Karpas-422 (cell line): ENCODE data around the gene KIFBP. TPM values are rescaled to one million over a fixed set of nuclear protein-coding genes. Genes with fewer than 3 reads are reported as not detected.
"Not testable (repeated sequence)": the region's sequence is repeated elsewhere in the genome, so short reads cannot be mapped to it uniquely, and the experiment has no call there.

Experiments used
- DNase-seq: peaks from one replicate; pipeline ENCODE4 v3.0.0-alpha.2; 2015
- H2AFZ ChIP-seq: fragments of 200-600 bp; sonication (generic); 2 replicates; pipeline ENCODE4 v1.6.1; 2014; ENCODE audit warnings: antibody characterized with exemption, low read length, mixed read lengths
- H3K27ac ChIP-seq: fragments of 200-600 bp; sonication (generic); 2 replicates; pipeline ENCODE4 v1.5.1; 2014; ENCODE audit warnings: mild to moderate bottlenecking, low read length, moderate library complexity
- H3K27me3 ChIP-seq: fragments of 200-600 bp; sonication (generic); 2 replicates; pipeline ENCODE4 v1.6.1; 2014; ENCODE audit warnings: low read length, mixed read lengths
- H3K36me3 ChIP-seq: fragments of 200-600 bp; sonication (generic); 2 replicates; pipeline ENCODE4 v1.6.1; 2014; ENCODE audit warnings: low read length, mixed read lengths; ENCODE audit not compliant: insufficient read depth
- H3K4me1 ChIP-seq: fragments of 200-600 bp; sonication (generic); 2 replicates; pipeline ENCODE4 v1.6.1; 2014; ENCODE audit warnings: mild to moderate bottlenecking, low read length, mixed read lengths
- H3K4me2 ChIP-seq: fragments of 200-600 bp; sonication (generic); 2 replicates; pipeline ENCODE4 v1.6.1; 2014; ENCODE audit warnings: low read length, low read depth, mild to moderate bottlenecking; ENCODE audit not compliant: poor library complexity, severe bottlenecking
- H3K4me3 ChIP-seq: fragments of 200-600 bp; sonication (generic); 2 replicates; pipeline ENCODE4 v1.5.1; 2014; ENCODE audit warnings: mild to moderate bottlenecking, antibody characterized with exemption, low read length, mixed read lengths
- H3K79me2 ChIP-seq: fragments of 200-600 bp; sonication (generic); 2 replicates; pipeline ENCODE4 v1.6.1; 2014; ENCODE audit warnings: mild to moderate bottlenecking, low read length, mixed read lengths
- H3K9ac ChIP-seq: fragments of 200-600 bp; sonication (generic); 2 replicates; pipeline ENCODE4 v1.6.0; 2014; ENCODE audit warnings: low read length
- H3K9me2 ChIP-seq: fragments of 200-600 bp; sonication (generic), shearing (Covaris generic); replicated peaks from 2 replicates; pipeline ENCODE4 v1.6.0; 2014; ENCODE audit warnings: mild to moderate bottlenecking, low read length, moderate library complexity; ENCODE audit not compliant: insufficient read depth
- H3K9me3 ChIP-seq: fragments of 300-700, 200-600 bp; sonication (generic); 2 replicates; pipeline ENCODE4 v1.6.1; 2014; ENCODE audit warnings: low read length, mixed read lengths
- H4K20me1 ChIP-seq: fragments of 200-600 bp; sonication (generic); 2 replicates; pipeline ENCODE4 v1.6.1; 2014; ENCODE audit warnings: mild to moderate bottlenecking, antibody characterized with exemption, low read length, low read depth; ENCODE audit not compliant: insufficient read depth
- total RNA-seq: library from RNA; depleted of rRNA; stranded (reverse); fragments of >200 nt; shearing (Covaris generic); gene quantifications from 2 replicates; pipeline ENCODE4 v1.2.3, GENCODE V29; 2014; ENCODE audit warnings: low replicate concordance; rRNA removed

KIFBP gene, protein sequence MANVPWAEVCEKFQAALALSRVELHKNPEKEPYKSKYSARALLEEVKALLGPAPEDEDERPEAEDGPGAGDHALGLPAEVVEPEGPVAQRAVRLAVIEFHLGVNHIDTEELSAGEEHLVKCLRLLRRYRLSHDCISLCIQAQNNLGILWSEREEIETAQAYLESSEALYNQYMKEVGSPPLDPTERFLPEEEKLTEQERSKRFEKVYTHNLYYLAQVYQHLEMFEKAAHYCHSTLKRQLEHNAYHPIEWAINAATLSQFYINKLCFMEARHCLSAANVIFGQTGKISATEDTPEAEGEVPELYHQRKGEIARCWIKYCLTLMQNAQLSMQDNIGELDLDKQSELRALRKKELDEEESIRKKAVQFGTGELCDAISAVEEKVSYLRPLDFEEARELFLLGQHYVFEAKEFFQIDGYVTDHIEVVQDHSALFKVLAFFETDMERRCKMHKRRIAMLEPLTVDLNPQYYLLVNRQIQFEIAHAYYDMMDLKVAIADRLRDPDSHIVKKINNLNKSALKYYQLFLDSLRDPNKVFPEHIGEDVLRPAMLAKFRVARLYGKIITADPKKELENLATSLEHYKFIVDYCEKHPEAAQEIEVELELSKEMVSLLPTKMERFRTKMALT
- 11.6 and 17.5 TPM in 2 replicates for total RNA-seq

DNA sequence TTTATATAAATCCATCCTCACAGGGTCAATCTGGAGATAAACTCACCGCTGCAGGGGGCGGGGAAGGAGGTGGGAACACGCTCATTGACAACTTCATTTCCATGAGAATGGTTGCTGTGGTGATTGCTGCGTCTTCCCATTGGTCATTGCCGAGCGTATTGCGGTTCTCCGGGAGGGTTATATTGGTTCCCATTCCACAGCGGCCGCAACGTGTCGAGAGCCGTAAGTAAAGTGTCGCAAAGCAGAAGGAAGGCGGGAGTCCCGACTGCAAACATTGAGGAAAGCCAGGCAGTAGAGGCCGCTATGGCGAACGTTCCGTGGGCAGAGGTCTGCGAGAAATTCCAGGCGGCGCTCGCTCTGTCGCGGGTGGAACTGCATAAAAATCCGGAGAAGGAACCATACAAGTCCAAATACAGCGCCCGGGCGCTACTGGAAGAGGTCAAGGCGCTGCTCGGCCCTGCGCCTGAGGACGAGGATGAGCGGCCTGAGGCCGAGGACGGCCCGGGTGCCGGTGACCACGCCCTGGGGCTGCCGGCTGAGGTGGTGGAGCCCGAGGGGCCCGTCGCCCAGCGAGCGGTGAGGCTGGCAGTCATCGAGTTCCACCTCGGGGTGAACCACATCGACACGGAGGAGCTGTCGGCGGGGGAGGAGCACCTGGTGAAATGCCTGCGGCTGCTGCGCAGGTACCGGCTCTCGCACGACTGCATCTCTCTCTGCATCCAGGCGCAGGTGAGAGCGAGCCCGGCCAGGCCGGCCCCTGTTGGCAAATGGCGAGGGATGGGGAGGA is at the start of gene KIFBP:
Gene KIFBP (plus strand): TSS at position 274 of the 787 bp plus-strand sequence. CDS start 30 bp downstream, at position 304.
- Histone ChIP-seq H2AFZ (peak within 1 kb of the TSS; percentile 69), H3K4me2 (peak within 1 kb of the TSS; percentile 68), H3K9me2 (no peaks in the 10 kb centered on the region), H3K9ac (peak within 1 kb of the TSS; percentile 86), H3K36me3 (peaks cover 19% of the 10 kb centered on the region), H3K27ac (peak within 1 kb of the TSS; percentile 23; the same call in 1 of the 2 replicates), H3K79me2 (peaks cover 53% of the 10 kb centered on the region), H3K4me1 (peaks cover 22% of the 10 kb centered on the region), H4K20me1 (no peaks in the 10 kb centered on the region), H3K27me3 (no peaks in the 10 kb centered on the region), H3K9me3 (no peaks in the 10 kb centered on the region), H3K4me3 (peak within 1 kb of the TSS; percentile 94)
- peak; percentile 97 for DNase-seq

DNA sequence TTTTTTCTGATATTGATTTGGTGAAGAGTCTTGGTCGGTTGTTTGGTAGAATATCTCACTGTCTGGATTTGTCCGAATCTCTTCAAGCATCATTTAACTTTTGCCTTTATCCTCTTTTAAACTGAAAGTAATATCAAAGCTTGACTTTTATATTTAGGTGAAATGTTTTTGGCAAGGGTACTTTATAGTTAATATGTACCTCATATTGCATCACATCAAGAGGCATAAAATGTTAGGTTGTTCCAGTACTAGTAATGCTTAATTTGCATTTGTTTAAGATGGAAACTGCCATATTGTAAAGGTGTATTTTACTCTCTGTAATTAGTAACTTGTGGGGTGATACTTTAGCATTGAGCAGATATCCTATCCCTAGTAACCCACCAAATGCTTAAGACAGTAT is 49.7 kb upstream of the KIFBP start:
- Histone ChIP-seq H3K36me3 (peaks cover 53% of the 10 kb centered on the region; the same call in 1 of the 2 replicates), H2AFZ (no peak overlapping the region), H3K79me2 (peaks cover 33% of the 10 kb centered on the region), H3K27me3 (no peaks in the 10 kb centered on the region), H3K9me3 (no peaks in the 10 kb centered on the region), H3K27ac (no peak overlapping the region), H3K4me1 (no peaks in the 10 kb centered on the region), H4K20me1 (no peaks in the 10 kb centered on the region), H3K9ac (no peak overlapping the region), H3K4me2 (no peak overlapping the region), H3K9me2 (no peaks in the 10 kb centered on the region), H3K4me3 (no peak overlapping the region)
- DNase-seq, result no peak

DNA sequence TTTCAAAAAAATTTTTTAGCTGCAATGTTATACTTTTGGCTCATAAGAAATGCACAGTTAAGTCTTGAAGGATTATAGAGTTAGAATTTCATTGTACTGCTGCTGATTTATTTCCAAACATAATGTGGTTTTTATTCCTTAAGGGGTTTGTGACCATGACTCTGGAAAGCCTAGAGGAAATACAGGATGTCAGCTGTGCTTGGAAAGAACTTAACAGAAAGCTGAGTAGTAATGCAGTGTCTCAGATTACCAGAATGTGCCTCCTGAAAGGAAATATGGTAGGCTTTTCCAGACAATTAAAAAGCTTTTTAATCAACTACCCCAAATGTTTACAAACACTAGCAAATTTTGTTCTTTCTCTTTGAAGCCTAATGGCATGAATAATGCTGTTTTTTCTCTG is 47.7 kb upstream of the KIFBP start:
- H3K9me2 ChIP-seq, DNase-seq, H3K4me1 ChIP-seq, H3K4me3 ChIP-seq, H3K9me3 ChIP-seq, H4K20me1 ChIP-seq, H3K27me3 ChIP-seq, H3K27ac ChIP-seq, H3K4me2 ChIP-seq, H3K9ac ChIP-seq, H2AFZ ChIP-seq: not testable (repeated sequence)
- peaks cover 51% of the 10 kb centered on the region; the same call in 1 of the 2 replicates for H3K36me3 ChIP-seq
- H3K79me2 ChIP-seq, result peaks cover 24% of the 10 kb centered on the region

DNA sequence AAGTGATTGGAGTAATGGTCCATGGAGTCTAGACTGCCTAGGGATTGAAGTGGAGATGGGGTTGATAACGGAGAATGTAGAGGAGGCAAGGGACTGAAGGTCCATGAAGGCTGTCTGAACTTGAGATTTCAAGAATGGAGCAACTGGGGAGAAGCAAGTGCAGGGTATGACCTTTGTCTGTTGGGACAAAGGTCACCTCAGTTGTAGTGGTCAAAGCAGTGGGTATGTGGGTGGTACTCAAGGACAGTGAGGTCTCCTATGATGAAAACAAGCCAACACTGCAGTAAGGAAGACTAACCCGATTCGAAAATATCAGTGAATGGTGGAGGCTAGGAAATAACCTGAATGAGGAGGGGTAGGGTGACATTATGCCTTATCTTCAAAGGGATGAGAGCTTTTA is 38.0 kb upstream of the KIFBP start:
- Histone ChIP-seq H4K20me1 (no peaks in the 10 kb centered on the region), H3K27ac (no peak overlapping the region), H3K9ac (no peak overlapping the region), H3K79me2 (peaks cover 17% of the 10 kb centered on the region), H2AFZ (no peak overlapping the region), H3K27me3 (no peaks in the 10 kb centered on the region), H3K4me3 (no peak overlapping the region), H3K9me2 (no peaks in the 10 kb centered on the region), H3K36me3 (peaks cover 29% of the 10 kb centered on the region), H3K9me3 (no peaks in the 10 kb centered on the region), H3K4me1 (peaks cover 7% of the 10 kb centered on the region), H3K4me2 (no peak overlapping the region)
- no peak for DNase-seq

DNA sequence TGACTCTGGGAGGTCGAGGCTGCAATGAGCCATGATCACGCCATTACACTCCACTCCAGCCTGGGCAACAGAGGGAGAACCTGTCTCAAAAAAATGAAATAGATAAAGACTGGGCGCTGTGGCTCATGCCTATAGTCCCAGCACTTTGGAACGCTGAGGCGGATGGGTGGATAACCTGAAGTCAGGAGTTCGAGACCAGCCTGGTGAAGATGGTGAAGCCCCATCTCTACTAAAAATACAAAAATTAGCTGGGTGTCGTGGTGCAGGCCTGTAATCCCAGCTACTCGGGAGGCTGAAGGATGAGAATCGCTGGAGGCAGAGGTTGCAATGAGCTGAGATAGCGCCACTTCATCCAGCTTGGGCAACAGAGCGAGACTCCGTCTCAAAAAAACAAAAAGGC is 33.7 kb upstream of the KIFBP start:
- peaks cover 29% of the 10 kb centered on the region for H3K36me3 ChIP-seq
- H2AFZ ChIP-seq, result no peak overlapping the region
- peak overlapping the region; percentile 95 for H3K9ac ChIP-seq
- peaks cover 57% of the 10 kb centered on the region for H3K79me2 ChIP-seq
- DNase-seq, result peak; percentile 66
- no peaks in the 10 kb centered on the region for H3K9me2 ChIP-seq
- peak overlapping the region; percentile 88 for H3K27ac ChIP-seq
- peak overlapping the region; percentile 86 for H3K4me2 ChIP-seq
- H4K20me1 ChIP-seq, result peaks cover 28% of the 10 kb centered on the region
- H3K9me3 ChIP-seq, result no peaks in the 10 kb centered on the region
- no peaks in the 10 kb centered on the region for H3K27me3 ChIP-seq
- H3K4me3 ChIP-seq, result peak overlapping the region; percentile 92
- H3K4me1 ChIP-seq, result peaks cover 26% of the 10 kb centered on the region

DNA sequence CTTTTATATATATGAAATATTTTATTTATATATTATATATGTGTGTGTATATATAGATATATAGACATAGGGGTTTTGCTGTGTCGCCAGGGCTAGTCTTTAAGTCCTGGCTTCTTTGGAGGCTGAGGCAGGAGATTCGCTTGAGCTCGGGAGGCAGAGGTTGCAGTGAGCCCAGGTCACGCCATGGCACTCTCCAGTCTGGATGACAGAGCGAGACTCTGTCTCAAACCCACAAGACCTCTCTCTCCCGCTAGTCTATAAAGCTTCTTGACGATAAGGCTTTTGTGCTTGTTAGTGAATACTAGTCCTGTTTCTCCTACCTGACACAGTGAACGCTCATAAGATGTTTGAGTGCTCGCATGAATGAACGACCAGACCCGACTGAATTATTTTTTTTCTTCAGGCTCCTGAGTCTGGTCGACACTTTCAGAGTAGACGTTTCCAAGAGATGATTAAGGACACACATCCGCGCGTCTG is 33.2 kb upstream of the KIFBP start:
- Histone ChIP-seq H3K9ac (peak overlapping the region; percentile 95), H3K4me3 (peak overlapping the region; percentile 92), H4K20me1 (peaks cover 33% of the 10 kb centered on the region), H3K9me2 (no peaks in the 10 kb centered on the region), H3K36me3 (peaks cover 33% of the 10 kb centered on the region), H3K27me3 (no peaks in the 10 kb centered on the region), H3K79me2 (peaks cover 62% of the 10 kb centered on the region), H3K27ac (peak overlapping the region; percentile 88), H3K4me2 (peak overlapping the region; percentile 86), H3K4me1 (peaks cover 26% of the 10 kb centered on the region), H3K9me3 (no peaks in the 10 kb centered on the region), H2AFZ (peak overlapping the region; percentile 19; the same call in 1 of the 2 replicates)
- peak; percentile 79 for DNase-seq

DNA sequence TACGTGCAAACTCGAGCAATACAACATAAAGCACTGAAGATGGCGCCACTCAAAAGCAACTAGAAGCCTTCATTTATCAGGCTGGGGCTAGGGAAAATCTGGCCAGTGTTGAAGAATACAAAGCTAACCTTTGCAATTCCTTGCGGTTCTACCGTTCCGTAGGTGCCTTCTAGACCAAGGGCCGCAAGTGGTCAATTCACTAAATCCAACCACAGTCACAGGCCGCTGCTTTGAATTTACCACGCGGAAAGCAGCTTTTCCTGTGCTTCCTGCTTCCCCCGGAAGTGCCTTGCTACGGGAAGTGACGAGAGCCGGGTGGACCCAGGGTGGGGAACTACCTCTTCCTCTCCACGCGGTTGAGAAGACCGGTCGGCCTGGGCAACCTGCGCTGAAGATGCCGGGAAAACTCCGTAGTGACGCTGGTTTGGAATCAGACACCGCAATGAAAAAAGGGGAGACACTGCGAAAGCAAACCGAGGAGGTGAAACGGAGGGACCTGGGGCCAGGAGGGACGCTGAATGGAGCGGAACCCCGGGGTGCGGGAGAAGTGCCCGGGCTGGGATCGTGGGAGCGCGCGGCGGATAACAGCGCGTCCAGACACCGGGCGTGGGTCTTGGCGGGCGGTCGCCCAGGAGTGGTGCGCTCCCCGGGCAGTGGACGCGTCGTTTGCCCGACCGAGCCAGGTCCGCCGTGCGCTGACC is 32.6 kb upstream of the KIFBP start, which contains the start of gene DDX21:
Gene DDX21 (plus strand): TSS at position 339 of the 701 bp plus-strand sequence. CDS start 56 bp downstream, at position 395.
- no peaks in the 10 kb centered on the region for H3K9me2 ChIP-seq
- peak within 1 kb of the TSS; percentile 95 for H3K9ac ChIP-seq
- H3K27me3 ChIP-seq, result no peaks in the 10 kb centered on the region
- DNase-seq, result peak; percentile 98
- H2AFZ ChIP-seq, result peak within 1 kb of the TSS; percentile 19; the same call in 1 of the 2 replicates
- H3K4me1 ChIP-seq, result peaks cover 26% of the 10 kb centered on the region
- H3K4me2 ChIP-seq, result peak within 1 kb of the TSS; percentile 86
- H3K9me3 ChIP-seq, result no peaks in the 10 kb centered on the region
- H3K79me2 ChIP-seq, result peaks cover 68% of the 10 kb centered on the region
- H3K36me3 ChIP-seq, result peaks cover 38% of the 10 kb centered on the region
- peaks cover 34% of the 10 kb centered on the region for H4K20me1 ChIP-seq
- H3K4me3 ChIP-seq, result peak within 1 kb of the TSS; percentile 92
- H3K27ac ChIP-seq, result peak within 1 kb of the TSS; percentile 88
